ENCODE measurements around the gene HSPH1. TPM values are rescaled to one million over a fixed set of nuclear protein-coding genes. Genes with fewer than 3 reads are reported as not detected.

HSPH1 gene
- polyA plus RNA-seq, 1 donor from 2014 or later = 112 TPM

GRCh38 chr13:31089649-31090048, 72.1 kb downstream of the HSPH1 start:
- no peak for TF ChIP-seq CTCF (IDR thresholded peaks at IDR 0.05; ENCODE audit: poor library complexity, severe bottlenecking)
- TF ChIP-seq REST (IDR thresholded peaks at IDR 0.05; ENCODE audit: borderline replicate concordance) = no peak
- no peak for TF ChIP-seq EP300 (conservative IDR thresholded peaks at IDR 0.05; ENCODE audit: poor library complexity, severe bottlenecking)
- no peak for TF ChIP-seq TAF1 (IDR thresholded peaks at IDR 0.05; ENCODE audit: low read depth)
- no peak for TF ChIP-seq EZH2 (IDR thresholded peaks at IDR 0.05; ENCODE audit: borderline replicate concordance, insufficient read depth, low read length, poor library complexity, severe bottlenecking)
- no peak for TF ChIP-seq POLR2AphosphoS5 (IDR thresholded peaks at IDR 0.05)
- TF ChIP-seq MXI1 (conservative IDR thresholded peaks at IDR 0.05; ENCODE audit: poor library complexity, severe bottlenecking) = no peak
- H3F3A ChIP-seq (ENCODE audit: insufficient read depth, low read length, poor library complexity, severe bottlenecking) = no peaks in the 10 kb centered on the region
- H3K27me3 ChIP-seq (ENCODE audit: insufficient read depth, low read depth, low read length) = no peaks in the 10 kb centered on the region
- H3K9me2 ChIP-seq (ENCODE audit: insufficient read depth, low read length) = no peaks in the 10 kb centered on the region
- H3K36me3 ChIP-seq (ENCODE audit: insufficient read depth, low read length) = no peaks in the 10 kb centered on the region
- no peak overlapping the region for H3K4me3 ChIP-seq (ENCODE audit: low read length)
- H3K27ac ChIP-seq (ENCODE audit: low read length) = no peak overlapping the region
- H3K4me2 ChIP-seq (ENCODE audit: low read length) = no peak overlapping the region
- H3K9me3 ChIP-seq (ENCODE audit: low read length) = no peaks in the 10 kb centered on the region
- H3K79me2 ChIP-seq (replicated peaks; ENCODE audit: insufficient read depth, low read length) = no peaks in the 10 kb centered on the region
- no peak overlapping the region for H2AFZ ChIP-seq (ENCODE audit: low read depth, low read length)
- no peak overlapping the region for H3K9ac ChIP-seq (ENCODE audit: low read length)
- H4K20me1 ChIP-seq (ENCODE audit: insufficient read depth) = no peaks in the 10 kb centered on the region

GRCh38 chr13:31088826-31089420, 72.8 kb downstream of the HSPH1 start:
- Histone ChIP-seq H3K27ac (ENCODE audit: low read length) (no peak overlapping the region), H4K20me1 (ENCODE audit: insufficient read depth) (no peaks in the 10 kb centered on the region), H3K4me3 (ENCODE audit: low read length) (no peak overlapping the region), H3F3A (ENCODE audit: insufficient read depth, low read length, poor library complexity, severe bottlenecking) (no peaks in the 10 kb centered on the region), H2AFZ (ENCODE audit: low read depth, low read length) (no peak overlapping the region), H3K79me2 (replicated peaks; ENCODE audit: insufficient read depth, low read length) (no peaks in the 10 kb centered on the region), H3K27me3 (ENCODE audit: insufficient read depth, low read depth, low read length) (no peaks in the 10 kb centered on the region), H3K4me2 (ENCODE audit: low read length) (no peak overlapping the region), H3K9me2 (ENCODE audit: insufficient read depth, low read length) (no peaks in the 10 kb centered on the region), H3K9me3 (ENCODE audit: low read length) (no peaks in the 10 kb centered on the region), H3K36me3 (ENCODE audit: insufficient read depth, low read length) (no peaks in the 10 kb centered on the region), H3K9ac (ENCODE audit: low read length) (no peak overlapping the region)
- TF ChIP-seq EP300 (conservative IDR thresholded peaks at IDR 0.05; ENCODE audit: poor library complexity, severe bottlenecking) (no peak), SMC3 (conservative IDR thresholded peaks at IDR 0.05; ENCODE audit: poor library complexity) (no peak), CTCF (IDR thresholded peaks at IDR 0.05; ENCODE audit: poor library complexity, severe bottlenecking) (no peak), EZH2 (IDR thresholded peaks at IDR 0.05; ENCODE audit: borderline replicate concordance, insufficient read depth, low read length, poor library complexity, severe bottlenecking) (no peak), REST (IDR thresholded peaks at IDR 0.05; ENCODE audit: borderline replicate concordance) (no peak), MXI1 (conservative IDR thresholded peaks at IDR 0.05; ENCODE audit: poor library complexity, severe bottlenecking) (no peak), POLR2AphosphoS5 (IDR thresholded peaks at IDR 0.05) (no peak)

All from neural cell (in vitro differentiated cells).